ENCODE data around the gene ITGA2B. TPM values are rescaled to one million over a fixed set of nuclear protein-coding genes. Genes with fewer than 3 reads are reported as not detected.
"Not testable (repeated sequence)": the region's sequence is repeated elsewhere in the genome, so short reads cannot be mapped to it uniquely, and the experiment has no call there.

ITGA2B gene
- total RNA-seq, 2 experiments from 2014 or later = 0.57 to 0.63 TPM

GRCh38 chr17:44396946-44397345 lies 7.5 kb upstream of the ITGA2B start:
- H3K36me3 ChIP-seq (ENCODE audit: insufficient read depth, low read length) = peaks cover 44% of the 10 kb centered on the region
- no peaks in the 10 kb centered on the region for H4K20me1 ChIP-seq (ENCODE audit: insufficient read depth, low read length)
- CTCF ChIA-PET (ENCODE audit: unreplicated experiment) = no interaction called here
- no peak overlapping the region for H2AFZ ChIP-seq (ENCODE audit: low read length)
- no TSS peak for BruUV-seq (replicated peaks)
- intact Hi-C loops (cut with micrococcal nuclease; ENCODE audit: unreplicated experiment) = no loop called here
- no peak overlapping the region for H3K4me2 ChIP-seq (ENCODE audit: low read length)
- DNase-seq (ENCODE audit: low spot score) = no peak
- no peaks in the 10 kb centered on the region for H3K4me1 ChIP-seq (ENCODE audit: insufficient read depth, low read length, poor library complexity, severe bottlenecking)
- no peaks in the 10 kb centered on the region for H3K9me2 ChIP-seq (ENCODE audit: insufficient read depth, low read length)
- no peak overlapping the region for H3K27ac ChIP-seq (ENCODE audit: low read depth, low read length, poor library complexity, severe bottlenecking)
- no peak for TF ChIP-seq EZH2phosphoT487 (IDR thresholded peaks at IDR 0.05; ENCODE audit: borderline replicate concordance, low read depth, low read length)
- TF ChIP-seq, protein P1, sequence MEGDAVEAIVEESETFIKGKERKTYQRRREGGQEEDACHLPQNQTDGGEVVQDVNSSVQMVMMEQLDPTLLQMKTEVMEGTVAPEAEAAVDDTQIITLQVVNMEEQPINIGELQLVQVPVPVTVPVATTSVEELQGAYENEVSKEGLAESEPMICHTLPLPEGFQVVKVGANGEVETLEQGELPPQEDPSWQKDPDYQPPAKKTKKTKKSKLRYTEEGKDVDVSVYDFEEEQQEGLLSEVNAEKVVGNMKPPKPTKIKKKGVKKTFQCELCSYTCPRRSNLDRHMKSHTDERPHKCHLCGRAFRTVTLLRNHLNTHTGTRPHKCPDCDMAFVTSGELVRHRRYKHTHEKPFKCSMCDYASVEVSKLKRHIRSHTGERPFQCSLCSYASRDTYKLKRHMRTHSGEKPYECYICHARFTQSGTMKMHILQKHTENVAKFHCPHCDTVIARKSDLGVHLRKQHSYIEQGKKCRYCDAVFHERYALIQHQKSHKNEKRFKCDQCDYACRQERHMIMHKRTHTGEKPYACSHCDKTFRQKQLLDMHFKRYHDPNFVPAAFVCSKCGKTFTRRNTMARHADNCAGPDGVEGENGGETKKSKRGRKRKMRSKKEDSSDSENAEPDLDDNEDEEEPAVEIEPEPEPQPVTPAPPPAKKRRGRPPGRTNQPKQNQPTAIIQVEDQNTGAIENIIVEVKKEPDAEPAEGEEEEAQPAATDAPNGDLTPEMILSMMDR (conservative IDR thresholded peaks at IDR 0.05; ENCODE audit: low read length) = no peak
- no peaks in the 10 kb centered on the region for H3K79me2 ChIP-seq (ENCODE audit: insufficient read depth, low read depth, low read length)
- no peak overlapping the region for H3K4me3 ChIP-seq (ENCODE audit: low read depth, low read length, poor library complexity, severe bottlenecking)
- POLR2A ChIA-PET = interaction anchor here (0.6 kb wide), 2 partner anchors 23 to 137 kb away, joined by 3 read pairs; no protein-coding TSS in a partner anchor
- H3K9me3 ChIP-seq (ENCODE audit: low read length) = no peaks in the 10 kb centered on the region

GRCh38 chr17:44394833-44395232 lies 5.4 kb upstream of the ITGA2B start:
- no peaks in the 10 kb centered on the region for H3K79me2 ChIP-seq (ENCODE audit: insufficient read depth, low read depth, low read length)

GRCh38 chr17:44394112-44394511 lies 4.7 kb upstream of the ITGA2B start:
- H3K9me2 ChIP-seq (ENCODE audit: insufficient read depth, low read length); H3K9me3 ChIP-seq (ENCODE audit: low read length); H3K79me2 ChIP-seq (ENCODE audit: insufficient read depth, low read depth, low read length); BruUV-seq (replicated peaks); intact Hi-C loops (cut with micrococcal nuclease; ENCODE audit: unreplicated experiment); CTCF ChIA-PET (ENCODE audit: unreplicated experiment); H2AFZ ChIP-seq (ENCODE audit: low read length); H3K4me3 ChIP-seq (ENCODE audit: low read depth, low read length, poor library complexity, severe bottlenecking); H3K4me1 ChIP-seq (ENCODE audit: insufficient read depth, low read length, poor library complexity, severe bottlenecking); DNase-seq (ENCODE audit: low spot score); H3K4me2 ChIP-seq (ENCODE audit: low read length); H4K20me1 ChIP-seq (ENCODE audit: insufficient read depth, low read length); H3K27ac ChIP-seq (ENCODE audit: low read depth, low read length, poor library complexity, severe bottlenecking): not testable (repeated sequence)
- POLR2A ChIA-PET = interaction anchor here (0.5 to 0.7 kb wide), 2 partner anchors 9 to 283 kb away, joined by 3 to 6 read pairs; no protein-coding TSS in a partner anchor
- H3K36me3 ChIP-seq (ENCODE audit: insufficient read depth, low read length) = peaks cover 19% of the 10 kb centered on the region

More at GRCh38 chr17:44394833-44395232, 5.4 kb upstream of the ITGA2B start:
- Histone ChIP-seq H3K4me2 (ENCODE audit: low read length) (no peak overlapping the region), H2AFZ (ENCODE audit: low read length) (no peak overlapping the region), H3K4me1 (ENCODE audit: insufficient read depth, low read length, poor library complexity, severe bottlenecking) (no peaks in the 10 kb centered on the region), H3K36me3 (ENCODE audit: insufficient read depth, low read length) (peaks cover 26% of the 10 kb centered on the region), H3K9me3 (ENCODE audit: low read length) (no peaks in the 10 kb centered on the region), H3K4me3 (ENCODE audit: low read depth, low read length, poor library complexity, severe bottlenecking) (no peak overlapping the region), H4K20me1 (ENCODE audit: insufficient read depth, low read length) (no peaks in the 10 kb centered on the region), H3K27ac (ENCODE audit: low read depth, low read length, poor library complexity, severe bottlenecking) (no peak overlapping the region), H3K9me2 (ENCODE audit: insufficient read depth, low read length) (no peaks in the 10 kb centered on the region)
- no TSS peak for BruUV-seq (replicated peaks)
- no peak for DNase-seq (ENCODE audit: low spot score)
- ChIA-PET POLR2A (no interaction called here), CTCF (ENCODE audit: unreplicated experiment) (no interaction called here)
- intact Hi-C loops (cut with micrococcal nuclease; ENCODE audit: unreplicated experiment) = no loop called here
- TF ChIP-seq EZH2phosphoT487 (IDR thresholded peaks at IDR 0.05; ENCODE audit: borderline replicate concordance, low read depth, low read length) = no peak
- TF ChIP-seq, protein P1 (conservative IDR thresholded peaks at IDR 0.05; ENCODE audit: low read length) = no peak
